ENCODE measurements around the gene AGBL1.

Gene AGBL1

DNA sequence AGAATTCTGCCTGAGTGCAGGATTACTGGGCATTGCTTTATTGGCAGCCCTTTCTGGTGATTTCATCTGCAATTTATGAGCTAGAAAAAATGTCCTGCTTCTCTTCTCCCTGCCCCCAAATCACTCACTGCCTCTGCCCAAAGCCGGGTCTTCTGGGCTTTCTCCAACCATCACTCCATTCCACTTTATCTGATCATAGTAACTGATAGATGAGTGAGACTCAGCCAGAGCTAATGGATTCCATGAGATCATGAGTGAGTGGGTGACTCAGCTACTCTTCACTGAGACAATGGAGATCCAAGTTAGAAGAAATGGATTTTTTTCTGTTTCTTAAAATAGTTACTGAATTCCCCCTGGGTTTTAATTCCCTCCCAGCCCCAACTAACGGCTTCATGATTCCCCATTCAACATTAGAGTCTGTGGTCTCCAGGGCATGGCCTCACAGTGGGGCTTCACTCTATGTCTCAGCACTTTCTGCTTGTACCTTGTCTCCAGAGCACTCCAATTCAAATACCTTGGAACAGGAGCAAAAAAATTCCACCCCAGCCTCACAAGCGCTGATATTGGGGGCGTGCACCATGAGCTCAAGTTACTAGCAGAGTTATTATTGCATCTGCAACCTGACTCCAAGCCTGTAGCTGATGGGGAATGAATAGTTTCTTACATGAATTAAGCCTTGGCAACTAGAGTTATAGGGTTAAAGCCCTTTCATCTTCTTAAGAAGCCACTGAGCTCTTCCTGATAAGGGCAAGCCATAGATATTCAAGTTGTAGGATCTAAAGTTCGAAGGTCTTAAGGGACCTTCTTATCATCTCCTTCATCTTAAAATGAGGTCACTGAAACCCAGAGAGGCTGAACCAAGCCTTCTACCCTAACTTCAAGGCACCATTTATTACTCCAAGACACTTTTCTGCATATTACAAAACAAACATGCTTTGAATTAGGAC, 85.9 kb downstream of the AGBL1 start:
- DNase-seq = no peak

DNA sequence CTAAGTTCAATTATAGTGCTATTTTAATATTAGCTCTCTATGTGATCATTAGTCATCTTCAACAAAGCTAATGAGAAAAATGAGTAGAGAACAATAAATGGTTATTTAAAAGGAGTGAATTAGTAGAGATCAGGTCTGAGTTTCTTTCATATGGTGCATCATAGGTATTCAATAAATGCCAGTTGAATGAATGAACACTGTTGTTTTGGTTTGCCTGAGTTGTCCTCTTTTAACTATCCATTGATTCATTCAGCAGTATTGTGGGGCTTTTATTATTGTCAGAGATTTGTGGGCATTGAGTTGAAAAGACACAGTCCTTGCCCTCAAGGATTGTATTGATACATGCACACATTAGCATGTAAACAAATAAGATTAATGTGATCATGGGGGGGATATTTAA, 88.2 kb downstream of the AGBL1 start:
- DNase-seq = no peak

DNA sequence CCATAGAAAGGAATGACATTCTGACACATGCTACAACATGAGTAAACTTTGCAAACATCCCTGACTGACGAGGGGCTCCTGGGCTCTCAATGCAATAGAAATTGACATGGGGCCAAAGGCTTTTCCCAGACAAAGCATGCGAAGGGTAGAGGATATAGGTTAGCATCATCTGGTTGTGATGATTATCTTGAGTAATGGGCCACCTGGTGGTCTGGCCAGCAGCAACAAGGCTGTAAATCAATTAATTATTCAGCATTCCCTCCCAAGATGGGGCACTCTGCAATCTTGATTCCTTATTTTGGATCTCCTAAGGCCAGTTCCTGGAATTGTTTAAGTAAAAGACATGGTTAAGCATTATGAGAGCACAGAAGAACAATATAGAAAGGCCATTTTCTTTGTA, 99.2 kb downstream of the AGBL1 start:
- DNase-seq = no peak

DNA sequence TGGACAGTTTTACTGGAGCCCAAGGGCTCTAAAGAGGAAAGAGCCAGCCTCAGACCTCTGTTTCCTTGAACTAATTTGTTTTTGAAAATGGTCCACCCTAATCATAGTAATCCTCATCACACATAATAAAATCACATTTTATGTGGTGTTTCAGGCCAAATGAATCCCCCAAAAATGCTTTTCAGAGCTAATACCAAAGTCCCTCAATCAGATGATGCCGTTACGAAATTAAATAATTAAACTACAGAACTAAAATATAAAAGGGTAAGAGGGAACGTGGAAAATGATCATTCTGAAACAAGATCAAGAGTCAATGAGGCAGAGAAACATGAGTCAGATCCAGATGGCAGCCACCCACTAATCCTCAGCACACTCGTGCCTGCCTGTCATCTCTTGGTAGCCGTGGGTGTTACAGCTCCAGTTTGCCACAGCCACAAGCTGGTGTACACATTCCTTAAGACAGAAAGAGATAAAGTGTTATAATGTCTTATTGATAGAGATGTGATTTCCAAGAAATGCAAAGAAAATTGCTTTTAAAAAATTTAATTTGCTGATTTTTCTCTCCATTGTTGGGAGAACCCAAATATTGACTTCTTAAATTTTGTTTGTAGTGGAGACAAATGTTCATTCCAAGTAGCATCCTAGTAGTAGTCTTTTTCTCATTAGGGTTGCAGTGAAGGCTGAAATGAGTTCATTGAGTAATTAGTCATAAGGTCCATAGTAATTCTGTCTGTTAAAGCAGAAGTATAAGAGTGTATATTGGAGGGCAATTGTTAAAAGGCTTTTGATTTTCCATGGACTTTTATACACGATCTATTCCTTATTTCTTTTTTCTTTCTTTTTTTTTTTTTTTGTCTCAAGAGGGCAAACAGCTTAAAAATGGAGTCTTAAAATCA, 104.2 kb downstream of the AGBL1 start:
- DNase-seq = no peak

DNA sequence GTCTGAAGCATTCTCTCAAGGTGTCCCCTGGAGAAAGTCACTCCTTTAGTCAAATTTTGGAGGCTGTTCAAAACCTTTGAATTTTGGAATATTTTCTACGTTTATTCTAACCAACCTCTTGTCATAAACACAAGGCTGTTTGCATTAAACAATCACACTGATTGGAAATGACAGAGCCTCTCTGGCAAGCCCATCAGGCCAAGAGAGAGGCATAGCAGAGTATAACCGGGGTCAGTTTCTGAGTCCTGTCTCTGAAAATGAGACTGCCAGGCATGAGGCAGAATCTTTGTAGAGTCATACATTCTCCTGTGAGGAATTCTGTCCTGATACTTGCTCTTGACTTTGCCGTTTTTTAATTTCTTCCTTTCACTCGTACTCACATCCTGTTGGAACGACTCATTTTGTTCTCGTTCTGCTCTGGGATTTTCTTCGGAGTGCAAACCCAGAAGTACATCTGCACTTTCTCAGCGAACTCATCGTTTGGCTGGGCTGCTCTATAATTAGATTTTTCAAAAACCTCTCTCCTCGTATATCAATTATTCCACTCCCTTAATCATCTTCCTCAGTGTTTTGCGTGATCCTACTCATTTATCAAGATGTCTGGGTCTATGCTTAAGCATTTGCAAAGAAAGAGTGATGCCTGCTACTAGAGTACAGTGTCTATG, 114.2 kb downstream of the AGBL1 start:
- no peak for DNase-seq

DNA sequence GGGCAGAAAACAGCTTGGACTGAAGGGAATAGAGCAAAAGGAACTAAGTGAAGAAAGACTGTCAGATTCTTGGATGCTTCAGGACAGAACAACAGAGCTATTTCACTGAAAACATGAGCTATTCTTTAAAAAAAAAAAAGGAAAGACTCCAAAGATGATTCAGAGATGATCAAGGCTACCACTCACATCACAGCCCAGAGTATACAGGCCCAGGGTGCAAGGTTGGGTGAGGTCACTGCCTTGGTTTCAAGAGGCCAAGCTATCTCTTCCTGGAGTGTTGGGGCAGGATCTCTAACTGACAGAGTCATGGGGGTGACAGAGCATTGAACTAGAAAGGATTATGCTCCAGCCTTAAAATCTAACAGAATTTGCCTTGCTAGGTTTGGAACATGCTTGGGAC, 118.1 kb downstream of the AGBL1 start:
- DNase-seq = no peak

DNA sequence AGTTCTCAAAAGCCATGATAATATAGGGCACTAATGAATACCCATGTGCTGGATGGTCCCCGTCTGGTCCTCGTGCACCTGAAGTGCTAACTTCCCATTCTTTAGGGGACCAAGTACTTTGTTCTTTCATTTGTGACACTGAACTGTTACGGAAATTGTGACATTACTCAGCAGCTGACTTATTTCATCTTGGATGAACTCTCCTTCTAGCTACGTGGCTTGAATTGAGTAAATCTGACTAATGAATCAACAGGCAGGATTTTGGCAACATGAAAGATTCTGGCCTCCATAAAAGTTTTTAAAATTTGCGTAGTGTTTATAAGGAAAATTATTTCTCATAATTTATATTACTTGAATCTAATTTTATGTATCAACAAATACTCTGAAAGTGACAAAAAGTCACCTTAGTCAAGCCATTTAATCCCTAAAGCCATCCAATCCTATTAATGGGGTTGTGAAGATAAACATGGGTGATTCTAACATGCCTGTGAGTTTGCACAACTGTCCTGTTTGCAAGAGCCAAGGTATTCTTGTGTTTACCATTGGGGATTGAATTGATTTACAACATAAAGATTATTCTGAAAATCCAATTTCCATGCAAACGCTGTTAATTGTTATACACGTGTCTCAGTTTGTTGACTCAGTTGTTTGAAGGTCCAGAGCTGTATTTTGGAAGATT, 119.9 kb downstream of the AGBL1 start:
- no peak for DNase-seq

DNA sequence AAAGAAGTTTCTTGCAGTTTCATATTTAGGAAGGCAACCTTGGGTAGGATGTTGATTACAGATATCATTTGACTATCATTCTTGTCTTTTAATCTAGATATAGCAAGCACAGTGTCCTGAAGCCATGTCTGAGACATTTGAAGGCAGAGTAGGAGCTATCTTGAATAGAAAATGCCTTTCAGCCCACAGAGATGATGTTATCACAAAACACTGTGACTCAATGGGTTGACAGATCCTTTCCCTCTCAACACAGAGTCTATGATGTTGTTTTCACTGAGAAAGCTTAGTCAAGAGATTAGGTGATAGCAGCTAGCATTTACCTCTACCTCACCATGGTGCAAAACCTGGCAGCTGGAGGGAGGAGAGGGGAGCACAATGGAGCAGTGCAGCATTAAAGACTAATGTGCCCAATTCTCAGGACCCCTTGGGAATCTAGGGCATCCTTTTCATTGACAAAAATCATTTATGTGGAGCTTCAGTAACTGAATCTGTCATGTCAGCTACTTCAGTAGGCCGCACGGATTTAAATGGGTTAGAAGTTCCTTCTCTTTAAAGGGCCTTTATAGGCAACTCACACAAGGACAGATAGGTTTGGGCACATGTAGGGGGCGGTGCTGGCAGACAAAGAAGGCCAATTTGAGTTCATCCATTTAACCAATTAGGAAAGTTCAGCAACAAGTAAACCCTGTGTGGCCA, 121.8 kb downstream of the AGBL1 start:
- no peak for DNase-seq

DNA sequence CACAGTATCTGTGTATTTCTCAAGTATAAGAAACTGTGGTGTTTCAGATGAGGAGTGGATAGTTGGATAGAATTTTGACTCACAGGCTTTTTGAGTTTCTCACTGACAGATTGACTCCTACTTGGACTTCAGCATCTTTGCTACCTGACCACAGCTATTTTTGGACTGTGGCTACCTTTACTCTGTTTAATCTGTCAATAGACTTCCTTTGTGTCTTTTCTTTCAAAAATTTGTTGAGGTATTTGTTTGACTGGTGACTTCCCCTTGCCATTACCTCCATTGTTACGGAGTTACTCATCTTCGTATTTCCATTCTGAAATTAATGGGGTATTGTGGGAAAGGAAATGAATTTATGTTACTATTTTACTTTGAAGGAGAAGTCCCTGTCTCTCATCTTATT, 123.8 kb downstream of the AGBL1 start:
- no peak for DNase-seq

DNA sequence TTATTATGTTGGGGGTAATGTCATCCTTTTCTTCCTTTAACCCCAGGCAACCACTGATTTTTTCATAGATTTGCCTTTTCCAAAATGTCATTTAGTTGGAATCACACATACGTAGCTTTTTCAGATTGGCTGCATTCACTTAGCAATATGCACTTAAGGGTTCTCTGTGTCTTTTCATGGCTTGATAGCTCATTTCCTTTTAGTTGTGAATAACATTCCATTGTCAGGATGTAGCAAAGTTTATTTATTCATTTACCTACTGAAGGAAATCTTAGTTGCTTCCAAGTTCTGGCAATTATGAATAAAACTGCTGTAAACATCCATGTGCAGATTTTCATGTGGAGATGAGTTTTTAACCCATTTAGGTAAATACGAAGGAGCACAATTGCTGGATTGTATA, 125.4 kb downstream of the AGBL1 start:
- no peak for DNase-seq

DNA sequence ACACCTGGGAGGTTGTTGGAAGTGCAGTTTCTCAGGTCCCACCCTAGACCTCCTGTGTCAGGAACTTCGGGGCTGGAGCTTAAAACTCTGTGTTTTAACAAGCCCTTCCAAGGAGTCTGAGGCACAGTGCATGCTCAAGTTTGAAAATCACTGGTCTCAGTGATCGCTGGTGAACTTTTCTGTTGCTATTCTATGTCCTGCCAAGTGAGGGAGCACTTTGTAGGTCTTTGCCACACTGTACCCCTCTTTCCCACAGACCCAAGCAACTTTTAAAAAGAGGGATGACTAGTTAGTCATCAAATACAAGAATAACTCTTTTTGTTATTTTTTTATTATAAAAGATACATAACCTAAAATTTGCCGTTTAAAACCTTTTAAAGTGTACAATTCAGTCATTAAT, 133.7 kb downstream of the AGBL1 start:
- DNase-seq = no peak

DNA sequence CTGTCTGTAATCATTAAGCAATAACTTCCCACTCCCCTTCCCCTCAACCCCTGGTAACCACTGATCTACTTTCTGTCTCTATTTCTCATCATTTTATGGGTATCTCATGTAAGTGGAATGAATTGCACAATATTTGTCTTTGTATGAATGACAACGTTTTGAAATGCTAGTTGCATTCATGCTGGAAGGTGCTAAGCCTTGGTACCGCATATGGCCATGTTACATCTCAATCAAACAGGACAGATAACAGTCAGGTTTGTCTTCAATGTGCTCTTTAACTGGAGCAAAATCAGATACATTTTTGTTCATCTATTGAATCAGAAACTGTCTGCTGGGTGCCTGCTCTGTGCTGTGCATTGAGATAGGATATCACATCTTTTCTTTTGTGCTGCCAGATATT, 134.2 kb downstream of the AGBL1 start:
- DNase-seq = no peak

DNA sequence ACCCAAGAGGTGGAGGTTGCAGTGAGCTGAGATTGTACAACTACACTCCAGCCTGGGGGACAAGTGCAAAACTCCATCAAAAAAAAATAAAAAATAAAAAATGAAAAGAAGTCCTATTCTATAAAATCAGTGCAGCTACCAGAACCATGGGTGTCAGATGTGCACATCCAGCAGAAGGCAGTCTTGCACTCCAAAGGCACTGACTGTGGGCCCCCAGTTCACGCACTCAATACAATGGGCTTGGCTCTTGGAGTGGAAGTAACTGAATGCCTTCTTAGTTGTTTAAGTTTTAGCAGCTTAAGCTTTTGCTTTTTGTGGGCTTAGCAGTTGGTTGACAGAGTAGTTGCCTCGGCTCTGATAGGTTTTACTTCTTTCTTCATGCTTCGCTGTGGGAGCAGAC, 141.4 kb downstream of the AGBL1 start:
- DNase-seq = no peak

DNA sequence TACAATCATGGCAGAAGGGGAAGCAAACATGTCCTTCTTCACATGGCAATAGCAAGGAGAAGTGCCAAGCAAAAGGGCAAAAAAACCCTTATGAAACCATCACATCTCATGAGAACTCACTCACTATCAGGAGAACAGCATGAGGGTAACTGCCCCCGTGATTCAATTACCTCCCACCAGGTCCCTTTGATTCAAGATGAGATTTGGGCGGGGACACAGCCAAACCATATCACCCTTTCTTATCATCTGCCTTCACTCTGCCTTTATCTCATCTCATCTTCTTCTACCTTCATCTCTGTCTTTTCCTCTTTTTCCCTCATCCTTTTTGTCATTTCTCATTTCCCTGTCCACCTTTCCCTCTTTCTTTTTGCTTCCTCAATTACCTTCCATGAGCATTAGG, 149.6 kb downstream of the AGBL1 start:
- DNase-seq = no peak

DNA sequence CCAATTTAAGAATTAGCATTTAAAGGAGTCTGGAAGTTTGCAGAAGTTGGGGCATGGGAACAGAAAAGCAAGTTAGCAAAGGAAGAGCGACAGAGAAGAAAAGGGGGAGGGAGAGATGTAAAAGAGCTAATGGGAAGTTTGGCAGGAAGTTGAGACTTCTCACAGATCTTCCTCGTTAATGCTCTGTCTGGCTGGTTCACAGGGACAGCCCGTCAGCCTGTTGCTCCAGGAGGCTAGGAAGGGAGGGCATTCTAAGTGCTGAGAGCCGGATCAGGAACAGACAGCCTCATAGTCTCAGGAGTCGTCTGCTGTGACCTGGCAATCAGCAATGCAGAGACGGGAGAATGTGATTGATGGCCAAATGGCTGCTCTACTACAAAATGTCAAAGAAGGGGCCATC, 150.3 kb downstream of the AGBL1 start:
- no peak for DNase-seq

DNA sequence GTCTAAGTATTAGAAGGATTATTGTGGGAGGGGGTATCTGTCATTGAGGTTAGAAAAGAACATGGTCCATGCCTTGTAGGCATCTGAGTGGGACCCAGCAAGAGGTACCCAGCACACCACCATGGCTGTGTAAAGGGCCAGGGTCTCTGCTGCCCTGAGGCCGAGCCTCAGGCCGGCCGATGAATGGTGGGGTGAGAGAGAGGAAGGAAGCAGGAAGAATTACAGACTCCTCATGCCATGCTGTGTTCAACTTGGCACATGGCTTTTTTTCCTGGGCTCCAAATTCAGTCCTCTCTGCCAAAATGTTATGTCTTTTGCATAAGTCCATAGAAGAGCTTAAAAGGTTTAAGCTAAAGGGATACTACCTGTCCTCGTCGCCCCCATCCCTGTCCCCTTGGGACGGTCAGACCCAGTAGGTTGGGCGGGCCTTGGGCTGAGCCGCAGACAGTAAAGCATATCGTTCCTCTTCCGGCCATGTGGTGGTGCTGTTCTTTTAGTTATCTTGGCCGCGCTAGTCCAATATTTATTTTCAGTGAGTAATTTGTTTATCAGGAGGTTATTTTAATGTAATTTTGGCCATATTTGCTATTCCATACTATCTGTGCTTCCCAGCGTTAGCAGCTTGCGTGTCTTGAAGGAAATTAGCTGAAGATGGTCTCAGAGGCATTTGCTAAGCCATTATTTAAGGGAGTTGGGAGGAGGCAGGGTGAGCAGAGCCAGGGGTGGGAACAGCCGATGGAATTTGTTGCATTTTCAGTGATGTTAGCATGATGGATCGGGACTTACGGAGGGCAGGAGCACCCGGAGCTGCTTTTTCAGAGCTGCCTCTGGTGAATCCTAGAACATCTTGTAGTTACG, 152.4 kb downstream of the AGBL1 start:
- no peak for DNase-seq

DNA sequence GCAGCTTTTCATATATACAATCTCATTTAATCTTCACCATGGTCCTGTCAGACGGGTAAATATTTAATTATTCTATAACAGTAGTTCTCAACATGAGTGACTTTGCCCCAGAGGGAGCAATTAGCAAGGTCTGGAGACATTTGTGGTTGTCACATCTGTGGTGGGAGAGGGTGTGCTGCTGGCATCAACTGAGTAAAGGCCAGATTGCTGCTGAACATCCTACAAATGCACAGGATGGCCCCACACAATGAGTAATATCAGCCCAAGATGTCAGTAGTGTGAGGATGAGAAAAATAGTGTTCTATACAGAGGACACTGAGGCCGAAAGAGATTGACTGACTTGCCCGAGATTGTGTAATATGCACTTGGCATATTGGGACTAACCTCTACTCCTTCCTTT, 156.0 kb downstream of the AGBL1 start:
- DNase-seq = no peak

DNA sequence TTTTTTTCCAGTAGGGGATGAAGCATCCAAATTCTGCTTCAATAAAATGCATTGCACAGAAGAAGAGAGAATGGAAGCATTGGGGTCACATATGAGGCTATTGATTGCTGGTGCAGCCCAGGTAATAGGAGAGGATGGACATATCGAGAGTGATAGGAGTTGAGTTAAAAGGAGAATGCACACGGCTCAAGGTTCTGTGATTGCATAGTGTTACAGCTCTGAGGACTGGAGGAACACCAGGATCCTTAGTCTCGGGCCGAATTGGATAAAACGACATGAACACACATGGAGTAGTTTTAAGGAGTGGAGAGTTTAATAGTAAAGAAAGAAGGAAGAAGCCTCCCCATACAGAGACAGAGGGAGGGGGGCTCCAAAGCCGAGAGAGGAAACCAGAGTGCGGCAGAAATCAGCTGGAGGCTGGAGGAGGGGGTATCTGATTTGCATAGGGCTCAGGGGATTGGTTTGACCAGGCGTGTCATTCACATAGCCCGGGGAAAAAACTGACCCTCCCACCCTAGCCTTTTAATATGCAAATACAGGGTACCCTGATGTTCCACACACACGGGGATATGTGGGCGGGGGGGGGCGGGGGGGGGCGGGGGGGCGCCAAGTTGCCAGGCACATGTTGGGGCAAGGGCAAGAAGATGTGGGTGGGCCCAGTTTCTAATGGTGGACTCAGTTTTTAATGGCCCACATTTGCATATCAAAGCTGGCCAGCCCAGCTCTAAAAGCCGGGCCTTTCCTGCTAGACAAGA, 156.9 kb downstream of the AGBL1 start:
- DNase-seq = no peak

DNA sequence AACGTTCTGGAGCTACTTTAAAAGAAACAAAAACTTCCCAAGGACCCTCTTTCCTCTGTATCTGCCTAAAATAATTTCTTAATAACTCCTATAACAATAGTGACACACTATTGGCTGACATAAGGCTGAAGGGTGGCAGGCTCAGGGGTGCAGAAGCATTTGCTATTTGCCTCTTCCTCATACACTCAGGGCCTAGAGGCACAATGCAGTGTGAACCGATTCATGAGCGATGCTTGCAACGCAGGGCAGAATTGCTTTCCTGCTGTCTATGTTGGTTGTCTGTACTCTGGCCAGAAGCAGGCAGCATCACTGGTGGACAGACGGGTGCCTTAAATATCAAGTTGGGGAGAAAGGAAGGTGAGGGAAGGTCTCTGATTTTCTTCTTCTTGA, 157.4 kb downstream of the AGBL1 start:
- no peak for DNase-seq

DNA sequence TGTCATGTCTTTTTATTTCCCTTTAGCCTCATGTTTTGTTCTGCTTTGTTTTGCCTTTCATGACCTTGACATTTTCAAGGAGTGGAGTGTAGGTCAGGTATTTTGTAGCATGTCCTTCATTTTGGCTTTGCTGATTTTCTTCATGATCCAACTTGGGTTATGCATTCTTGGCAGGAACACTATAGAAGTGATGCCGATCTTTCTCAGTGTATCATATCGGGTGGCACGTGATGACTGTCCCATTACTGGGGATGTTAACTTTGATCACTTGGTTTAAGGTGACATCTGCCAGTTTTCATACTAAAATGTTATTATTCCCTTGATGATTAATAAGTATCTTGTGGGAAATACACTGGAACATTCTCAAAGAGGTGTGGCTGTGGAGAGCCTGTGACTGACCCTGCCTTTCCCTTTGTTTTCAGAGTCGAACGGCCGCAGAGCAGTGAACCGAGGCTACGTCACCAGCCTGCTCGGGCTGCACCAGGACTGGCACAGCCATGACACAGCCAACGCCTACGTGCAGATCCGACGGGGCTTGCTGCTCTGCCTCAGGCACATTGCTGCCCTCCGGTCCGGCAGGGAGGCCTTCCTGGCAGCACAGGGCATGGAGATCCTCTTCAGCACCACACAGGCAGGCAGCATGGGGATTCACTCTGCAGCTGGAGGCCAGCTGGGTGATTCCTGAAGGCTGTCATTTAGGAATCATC, 167.7 kb downstream of the AGBL1 start:
- no peak for DNase-seq

Measured in NCI-H1417 treated with DMSO at 0.1 percent for 48 hours (cell line).